T47D (cell line): ENCODE results near the gene PCNT.

Experiments
- DNase-seq, 2 experiments: peaks; one replicate each; pipeline versions ENCODE4 v3.0.0 to v3.0.0-alpha.2; 2011 to 2012; ENCODE audit warnings: low read depth in 1 of 2, low spot score in 1 of 2
- JUND ChIP-seq: IDR thresholded peaks from 2 replicates; pipeline ENCODE4 v1.6.1; 2012; ENCODE audit warnings: low read depth
- in situ Hi-C: cut with HindIII; loops from 2 replicates; pipeline ENCODE4 v1.10.0; 2016; ENCODE audit warnings: low sequenced_read_pairs, low pct_unique_long_range_greater_than_20kb

The PCNT gene

DNA sequence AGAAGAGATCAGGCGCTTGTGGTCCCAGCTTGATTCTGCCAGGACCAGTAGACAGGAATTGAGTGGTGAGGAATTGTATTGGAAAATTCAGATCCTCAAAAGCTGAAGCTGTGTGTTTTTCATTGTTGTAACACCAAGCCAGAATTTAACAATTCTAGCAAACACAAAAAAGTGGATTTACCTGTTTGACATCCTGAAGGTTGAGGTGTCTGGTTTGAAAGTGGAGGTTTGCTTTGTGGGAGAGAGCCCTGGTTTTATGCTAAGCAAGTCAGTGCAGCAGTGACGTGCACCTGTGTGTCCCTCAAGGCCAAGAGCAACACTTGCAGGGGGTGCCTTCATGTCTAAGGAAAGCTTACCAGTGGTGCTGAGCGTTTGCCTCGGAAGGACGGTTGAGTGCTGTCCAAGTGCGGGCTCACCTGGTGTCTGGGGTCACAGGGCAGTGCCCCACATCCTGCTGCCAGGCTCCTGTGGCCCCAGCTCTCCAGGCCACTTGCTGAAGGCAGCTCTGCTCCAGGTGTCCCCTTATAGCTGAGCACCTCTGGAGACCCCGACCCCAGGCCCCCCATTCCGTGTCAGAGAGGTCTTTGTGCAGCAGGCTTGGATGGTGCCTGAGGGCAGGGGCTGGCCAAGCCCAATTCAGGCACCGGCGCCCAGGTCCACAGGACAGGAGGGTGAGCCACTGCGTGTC, 27.7 kb downstream of the PCNT start:
- DNase-seq: peak in 1 of 2 experiments; percentile 82
- TF ChIP-seq JUND: no peak
- in situ Hi-C loops: no loop called here

GRCh38 chr21:46352164-46352515, 28.2 kb downstream of the PCNT start:
- DNase-seq: no peak
- in situ Hi-C loops: no loop called here

GRCh38 chr21:46352913-46353312, 29.0 kb downstream of the PCNT start:
- DNase-seq: no peak
- no peak for TF ChIP-seq JUND
- in situ Hi-C loops: no loop called here

More at GRCh38 chr21:46352164-46352515, 28.2 kb downstream of the PCNT start:
- no peak for TF ChIP-seq JUND

DNA sequence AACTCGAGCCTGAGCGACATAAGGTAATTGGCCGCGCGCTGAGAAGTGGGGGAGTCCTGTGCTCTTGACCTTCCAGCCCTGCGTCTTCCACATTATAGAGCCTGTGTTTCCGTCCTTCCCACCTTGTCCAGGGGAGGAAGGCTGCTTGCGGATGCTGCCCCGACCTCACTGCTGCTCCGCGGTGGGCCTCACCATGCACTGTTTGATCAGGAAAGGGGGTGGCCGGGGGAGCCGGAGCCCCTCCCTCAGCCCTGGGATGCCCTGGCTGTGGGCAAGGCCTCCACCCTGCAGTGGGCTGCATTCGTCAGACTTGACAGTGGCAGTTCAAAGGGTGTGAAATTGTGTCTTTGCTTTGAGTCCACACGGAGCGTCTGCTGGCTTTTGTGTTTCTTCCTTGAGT, 30.1 kb downstream of the PCNT start:
- TF ChIP-seq JUND: no peak
- in situ Hi-C loops: no loop called here
- no peak for DNase-seq

GRCh38 chr21:46354518-46354917, 30.6 kb downstream of the PCNT start:
- no peak for DNase-seq
- TF ChIP-seq JUND: no peak
- in situ Hi-C loops: no loop called here

DNA sequence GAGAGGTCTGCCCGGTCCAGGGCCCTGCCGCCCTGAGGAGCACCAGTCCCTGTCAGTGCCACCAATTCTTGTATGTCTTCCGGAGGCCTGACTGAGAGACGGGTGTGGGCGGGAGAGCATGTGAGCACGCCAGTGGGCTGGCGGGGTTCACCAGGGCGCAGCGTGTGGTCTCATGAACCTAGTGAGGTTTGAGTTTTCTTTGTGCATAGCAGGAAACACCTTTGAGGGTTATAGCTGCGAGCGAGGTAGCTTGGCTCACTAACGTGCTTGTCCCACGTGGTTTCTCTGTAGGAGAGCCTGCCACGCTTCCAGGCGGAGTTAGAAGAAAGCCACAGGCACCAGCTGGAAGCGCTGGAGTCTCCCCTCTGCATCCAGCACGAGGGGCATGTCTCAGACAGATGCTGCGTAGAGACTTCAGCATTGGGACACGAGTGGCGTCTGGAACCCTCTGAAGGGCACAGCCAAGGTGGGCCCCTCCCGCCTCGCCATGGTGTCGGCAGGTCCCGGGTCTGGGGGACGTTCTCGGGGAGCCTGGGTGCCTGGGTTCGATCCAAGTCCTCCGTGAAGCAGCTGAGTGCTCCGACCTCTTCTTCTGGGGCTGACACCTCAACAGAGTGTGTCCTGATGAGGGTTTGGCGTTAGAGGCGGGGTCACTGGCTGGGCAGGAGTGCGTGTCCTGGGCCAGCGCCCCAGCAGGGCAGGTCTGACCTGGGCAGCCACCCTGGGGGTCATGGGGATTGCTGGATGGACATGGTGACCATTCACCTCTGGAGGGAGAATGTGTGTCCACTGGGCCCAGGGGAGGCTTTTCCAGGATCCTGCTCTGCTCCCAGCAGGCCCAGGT, 31.4 kb downstream of the PCNT start:
- no peak for DNase-seq
- in situ Hi-C loops: no loop called here
- TF ChIP-seq JUND: no peak

DNA sequence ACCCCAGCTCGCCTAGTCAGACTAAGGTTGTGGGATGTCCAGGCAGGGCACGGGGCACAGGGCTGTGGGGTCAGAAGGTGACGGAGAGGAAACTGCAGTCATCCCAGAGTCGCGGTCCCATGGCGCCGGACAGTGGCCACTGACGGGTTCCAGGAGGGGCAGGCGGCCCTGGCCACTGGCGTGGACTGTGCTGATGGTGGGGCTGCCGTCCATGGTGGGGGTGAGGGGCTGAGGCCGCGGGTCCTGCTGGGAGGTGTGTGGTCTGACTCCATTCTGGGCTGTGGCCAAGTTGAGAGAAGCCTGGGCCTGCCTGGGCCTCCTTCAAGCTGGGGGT, 32.0 kb downstream of the PCNT start:
- in situ Hi-C loops: no loop called here
- TF ChIP-seq JUND: no peak
- no peak for DNase-seq

GRCh38 chr21:46356494-46357334, 32.8 kb downstream of the PCNT start:
- no peak for TF ChIP-seq JUND
- DNase-seq: no peak
- in situ Hi-C loops: no loop called here

DNA sequence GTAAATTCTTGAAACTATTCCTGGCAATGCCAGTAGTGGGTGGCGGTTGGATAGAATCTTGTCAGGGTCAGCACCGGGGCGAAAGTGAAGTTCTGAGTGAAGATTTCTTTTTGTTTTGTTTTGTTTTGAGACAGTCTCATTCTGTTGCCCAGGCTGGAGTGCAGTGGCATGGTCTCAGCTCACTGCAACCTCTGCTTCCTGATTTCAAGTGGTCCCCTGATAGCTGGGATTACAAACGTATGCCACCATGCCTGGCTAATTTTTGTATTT, 33.3 kb downstream of the PCNT start:
- no peak for DNase-seq
- in situ Hi-C loops: no loop called here
- TF ChIP-seq JUND: no peak

- no peak for TF ChIP-seq JUND
- in situ Hi-C loops: no loop called here
Observed at GRCh38 chr21:46357684-46358425, 33.9 kb downstream of the PCNT start.

DNA sequence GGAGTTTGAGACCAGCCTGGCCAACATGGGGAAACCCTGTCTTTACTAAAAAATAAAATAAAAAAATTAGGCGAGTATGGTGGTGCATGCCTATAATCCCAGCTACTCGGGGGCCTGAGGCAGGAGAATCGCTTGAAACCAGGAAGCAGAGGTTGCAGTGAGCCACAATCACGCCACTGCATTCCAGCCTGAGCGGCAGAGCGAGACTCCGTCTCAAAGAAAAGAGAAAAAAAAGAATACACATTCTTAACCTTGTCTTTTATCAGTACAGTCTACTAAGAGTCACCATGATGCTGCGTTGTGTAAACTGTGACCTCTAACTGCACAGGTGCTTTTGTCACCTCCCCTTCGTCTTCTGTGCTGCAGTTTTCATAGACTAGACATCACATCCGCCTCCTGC, 37.2 kb downstream of the PCNT start:
- in situ Hi-C loops: no loop called here
- no peak for TF ChIP-seq JUND
- no peak for DNase-seq

More at GRCh38 chr21:46357684-46358425, 33.9 kb downstream of the PCNT start:
- no peak for DNase-seq

- no peak for TF ChIP-seq JUND
- in situ Hi-C loops: no loop called here
- DNase-seq: no peak
Observed at GRCh38 chr21:46361935-46362334, 38.0 kb downstream of the PCNT start.
